Measurements from ENCODE around the gene MYO15A.

Gene MYO15A

GRCh38 chr17:18117982-18118975 is 9.7 kb downstream of the MYO15A start:
- CTCF ChIA-PET: interaction anchor here (1.7 kb wide), 1 partner anchor 22 kb away, joined by 5 read pairs; no protein-coding TSS in a partner anchor
- no peaks in the 10 kb centered on the region for H3K4me1 ChIP-seq (ENCODE audit: control insufficient read depth, insufficient read depth, low read length)
- no peaks in the 10 kb centered on the region for H3K9me3 ChIP-seq (ENCODE audit: control insufficient read depth, insufficient read depth, low read depth, low read length)
- POLR2A ChIA-PET: interaction anchor here (0.7 to 1.6 kb wide), 2 partner anchors 18 to 64 kb away, joined by 3 read pairs; no protein-coding TSS in a partner anchor
- no peaks in the 10 kb centered on the region for H3K36me3 ChIP-seq (ENCODE audit: control insufficient read depth in 2 of 2, insufficient read depth in 1 of 2, low read length in 2 of 2)
- no peak overlapping the region; the same call in 1 of the 2 replicates for H3K27ac ChIP-seq (ENCODE audit: extremely low read depth, low read depth, low read length)
- TF ChIP-seq KLF1 (tag by site-specific recombination; IDR thresholded peaks at IDR 0.05) (peak; percentile 34; the same call in 1 of the 2 replicates), ZNF654 (tag by site-specific recombination; IDR thresholded peaks at IDR 0.05; ENCODE audit: low read depth) (no peak), ZNF830 (tag by site-specific recombination; IDR thresholded peaks at IDR 0.05; ENCODE audit: low read depth) (no peak)
- no peak overlapping the region for H3K4me3 ChIP-seq (ENCODE audit: low read depth, low read length)

GRCh38 chr17:18119166-18119745 is 10.7 kb downstream of the MYO15A start:
- Histone ChIP-seq H3K4me3 (ENCODE audit: low read depth, low read length) (no peak overlapping the region), H3K9me3 (ENCODE audit: control insufficient read depth, insufficient read depth, low read depth, low read length) (no peaks in the 10 kb centered on the region), H3K4me1 (ENCODE audit: control insufficient read depth, insufficient read depth, low read length) (no peaks in the 10 kb centered on the region), H3K27ac (ENCODE audit: extremely low read depth, low read depth, low read length) (no peak overlapping the region), H3K36me3 (ENCODE audit: control insufficient read depth in 2 of 2, insufficient read depth in 1 of 2, low read length in 2 of 2) (no peaks in the 10 kb centered on the region)
- TF ChIP-seq ZNF792 (tag by site-specific recombination; IDR thresholded peaks at IDR 0.05) (no peak), ELK4 (IDR thresholded peaks at IDR 0.05; ENCODE audit: borderline replicate concordance, low read depth, low read length) (no peak), ZBTB11 (tag by site-specific recombination; conservative IDR thresholded peaks at IDR 0.05; ENCODE audit: low read depth) (no peak), MEIS1 (CRISPR knock-in tag; IDR thresholded peaks at IDR 0.05; ENCODE audit: borderline replicate concordance) (no peak), ZNF140 (tag by site-specific recombination; IDR thresholded peaks at IDR 0.05) (no peak), ZNF391 (tag by site-specific recombination; IDR thresholded peaks at IDR 0.05; ENCODE audit: borderline replicate concordance, low read depth) (no peak), ZNF510 (tag by site-specific recombination; IDR thresholded peaks at IDR 0.05; ENCODE audit: insufficient replicate concordance) (no peak), ZNF155 (tag by site-specific recombination; IDR thresholded peaks at IDR 0.05) (no peak), ZNF777 (tag by site-specific recombination; IDR thresholded peaks at IDR 0.05; ENCODE audit: borderline replicate concordance) (no peak), ZNF24 (tag by site-specific recombination; IDR thresholded peaks at IDR 0.05) (no peak), ZBTB26 (tag by site-specific recombination; optimal IDR thresholded peaks at IDR 0.05) (no peak)
- POLR2A ChIA-PET: no interaction called here
- CTCF ChIA-PET: interaction anchor here (0.7 kb wide), 1 partner anchor 26 kb away, joined by 3 read pairs; no protein-coding TSS in a partner anchor

Measured in HEK293 (cell line).